K562 (cell line): ENCODE data around the gene LMCD1. TPM values are rescaled to one million over a fixed set of nuclear protein-coding genes. Genes with fewer than 3 reads are reported as not detected.

Source experiments
- ATAC-seq: fragments of 200-7000 bp; cut with Tn5 transposase; 3 replicates; pipeline ENCODE4 v1.9.1; 2020; ENCODE audit warnings: moderate library complexity
- BruUV-seq: library from RNA; stranded (reverse); fragments of 400-500 nt; replicated peaks from 2 replicates; lab custom pipeline; 2021; lab: Mats Ljungman, UMichigan
- CTCF ChIA-PET: fragments of 300-600 bp; formaldehyde crosslinking; extraction: SDS; loops from one replicate; lab custom pipeline; 2021; ENCODE audit warnings: low intra/inter-chr PET ratio; lab: Yijun Ruan, JAX
- POLR2A ChIA-PET: fragments of 300-600, 350-650 bp; sonication (Branson Sonifier 250); formaldehyde crosslinking; extraction: SDS; loops from one replicate; lab custom pipeline; 2021; ENCODE audit warnings: antibody characterized with exemption, inconsistent platforms; lab: Yijun Ruan, JAX
- DNase-seq, 4 experiments: peaks; one replicate each; pipeline versions ENCODE4 v3.0.0 to v3.0.0-alpha.2; 2011 to 2018; ENCODE audit warnings: low spot score in 3 of 4, mixed read lengths in 3 of 4; ENCODE audit errors: extremely low read depth in 1 of 4
- FAIRE-seq: peaks from 2 replicates; lab custom pipeline; 2011; peaks lifted over from hg19 to GRCh38; lab: Jason Lieb, UNC
- H2AFZ ChIP-seq: 2 replicates; pipeline ENCODE4 v1.6.0; 2011; ENCODE audit warnings: low read depth, low read length, control low read depth, inconsistent platforms
- H3K27ac ChIP-seq: fragments of 200-600 bp; 3 replicates; pipeline ENCODE4 v1.8.0; 2011; ENCODE audit warnings: low read depth, mild to moderate bottlenecking, control low read depth, inconsistent platforms, low read length, moderate library complexity, mixed read lengths; ENCODE audit errors: extremely low read depth
- H3K27me3 ChIP-seq, 2 experiments: fragments of 300-600 bp in 1 of 2; 2 replicates in 1 of 2; 3 replicates in 1 of 2; pipeline versions ENCODE4 v1.6.0 to v1.8.0; 2011; ENCODE audit warnings: inconsistent platforms in 2 of 2, low read length in 2 of 2, mild to moderate bottlenecking in 1 of 2, mixed read lengths in 1 of 2, moderate library complexity in 1 of 2; ENCODE audit not compliant: control insufficient read depth in 2 of 2, insufficient read depth in 2 of 2
- H3K36me3 ChIP-seq: fragments of 300-600 bp; 3 replicates; pipeline ENCODE4 v1.8.0; 2011; ENCODE audit warnings: mild to moderate bottlenecking, low read length, inconsistent platforms; ENCODE audit not compliant: control insufficient read depth, insufficient read depth
- H3K4me1 ChIP-seq, 2 experiments: fragments of 200-600 bp in 1 of 2; replicated peaks in 1 of 2; 2 replicates in 1 of 2; 3 replicates in 1 of 2; pipeline versions ENCODE4 v1.5.1 to v1.8.0; 2011; ENCODE audit warnings: inconsistent platforms in 2 of 2, low read length in 2 of 2, mild to moderate bottlenecking in 1 of 2, mixed read lengths in 1 of 2, moderate library complexity in 1 of 2; ENCODE audit not compliant: control insufficient read depth in 2 of 2, insufficient read depth in 2 of 2
- H3K4me2 ChIP-seq: 2 replicates; pipeline ENCODE4 v1.6.1; 2011; ENCODE audit warnings: low read length, control low read depth, inconsistent platforms, mixed read lengths; ENCODE audit not compliant: insufficient read depth
- H3K4me3 ChIP-seq: fragments of 200-600 bp; sonication (generic), shearing (Covaris generic); 2 replicates; pipeline ENCODE4 v1.5.1; 2016; ENCODE audit warnings: control low read depth, inconsistent platforms
- H3K79me2 ChIP-seq: fragments of 200-600 bp; 3 replicates; pipeline ENCODE4 v1.8.0; 2011; ENCODE audit warnings: low read length, inconsistent platforms; ENCODE audit not compliant: control insufficient read depth, insufficient read depth
- H3K9ac ChIP-seq, 2 experiments: 2 replicates each; pipeline versions ENCODE4 v1.6.0 to v1.6.1; 2011; ENCODE audit warnings: low read depth in 2 of 2, low read length in 2 of 2, control low read depth in 1 of 2, inconsistent platforms in 1 of 2, mild to moderate bottlenecking in 1 of 2, mixed read lengths in 1 of 2; ENCODE audit not compliant: insufficient read depth in 1 of 2
- H3K9me1 ChIP-seq: one replicate; pipeline ENCODE4 v1.6.0; 2011; ENCODE audit warnings: inconsistent platforms, mild to moderate bottlenecking, low read length, moderate library complexity; ENCODE audit not compliant: control insufficient read depth, insufficient read depth
- H3K9me3 ChIP-seq: replicated peaks from 2 replicates; pipeline ENCODE4 v1.5.1; 2011; ENCODE audit warnings: low read depth, low read length, inconsistent platforms; ENCODE audit not compliant: control insufficient read depth, insufficient read depth
- H4K20me1 ChIP-seq: replicated peaks from 2 replicates; pipeline ENCODE4 v1.6.1; 2011; ENCODE audit warnings: low read length, inconsistent platforms, mixed read lengths; ENCODE audit not compliant: control insufficient read depth, insufficient read depth
- CXXC5 ChIP-seq: fragments of 250-450 bp; sonication (Bioruptor Pico); IDR thresholded peaks from 2 replicates; pipeline ENCODE4 v1.8.0; 2022; ENCODE audit warnings: inconsistent platforms, mild to moderate bottlenecking, moderate library complexity
- FOSL1 ChIP-seq: fragments of 200-800 bp; sonication (Bioruptor generic); conservative IDR thresholded peaks from 2 replicates; pipeline ENCODE4 v1.6.1; 2016; ENCODE audit warnings: missing genetic modification characterization, missing compliant biosample characterization
- FOXA1 ChIP-seq: fragments of 450-650 bp; IDR thresholded peaks from 2 replicates; pipeline ENCODE4 v1.6.1; 2016; ENCODE audit warnings: mild to moderate bottlenecking, borderline replicate concordance
- JUNB ChIP-seq: fragments of 450-650 bp; formaldehyde crosslinking; conservative IDR thresholded peaks from 2 replicates; pipeline ENCODE4 v1.4.0; 2020; ENCODE audit warnings: mild to moderate bottlenecking
- RBM22 ChIP-seq: fragments of 200-400 bp; formaldehyde crosslinking; IDR thresholded peaks from 2 replicates; pipeline ENCODE4 v1.6.1; 2018; ENCODE audit warnings: low read length, low read depth; ENCODE audit not compliant: poor library complexity, severe bottlenecking
- SAFB2 ChIP-seq: fragments of 200-400 bp; formaldehyde crosslinking; IDR thresholded peaks from 2 replicates; pipeline ENCODE4 v1.6.1; 2018; ENCODE audit warnings: borderline replicate concordance, low read length, low read depth, moderate library complexity; ENCODE audit not compliant: severe bottlenecking
- SRSF1 ChIP-seq: fragments of 200-400 bp; formaldehyde crosslinking; IDR thresholded peaks from 2 replicates; pipeline ENCODE4 v1.6.1; 2017; ENCODE audit warnings: mild to moderate bottlenecking, low read depth, low read length, moderate library complexity
- TBP ChIP-seq: optimal IDR thresholded peaks from 2 replicates; pipeline ENCODE3; 2011; ENCODE audit warnings: low read depth, low read length, improper control_type of control experiment
- TCF3 ChIP-seq: sonication (generic); formaldehyde crosslinking; IDR thresholded peaks from 2 replicates; pipeline ENCODE4 v1.4.0; 2020; ENCODE audit warnings: mild to moderate bottlenecking, missing genetic modification reagents
- ZNF133 ChIP-seq: fragments of 250-450 bp; sonication (Bioruptor Pico); IDR thresholded peaks from 2 replicates; pipeline ENCODE4 v1.4.0; 2020; ENCODE audit warnings: mild to moderate bottlenecking
- ZNF212 ChIP-seq: fragments of 450-650 bp; formaldehyde crosslinking; IDR thresholded peaks from 2 replicates; pipeline ENCODE4 v1.4.0; 2020; ENCODE audit warnings: mild to moderate bottlenecking
- ZNF561 ChIP-seq: fragments of 450-650 bp; formaldehyde crosslinking; conservative IDR thresholded peaks from 2 replicates; pipeline ENCODE4 v1.4.0; 2020; ENCODE audit warnings: mild to moderate bottlenecking, moderate library complexity
- ZNF586 ChIP-seq: fragments of 450-650 bp; formaldehyde crosslinking; conservative IDR thresholded peaks from 2 replicates; pipeline ENCODE4 v1.4.0; 2020; ENCODE audit warnings: mild to moderate bottlenecking, moderate library complexity
- WGBS: fragments of 100-300 bp; shearing (Covaris generic); methylation state at CpG from one replicate; pipeline ENCODE4 v1.1.6; 2016; ENCODE audit warnings: low coverage, mixed read lengths; ENCODE audit not compliant: insufficient coverage; ENCODE audit errors: missing lambda C conversion rate; 5-methylcytosine and 5-hydroxymethylcytosine counted together
- in situ Hi-C: fragments of 300-500 bp; cut with MboI; formaldehyde crosslinking; loops from 4 replicates; pipeline ENCODE4 v1.15.0; 2018; ENCODE audit warnings: inconsistent platforms, mixed read lengths
- intact Hi-C: fragments of 100-400 bp; cut with micrococcal nuclease; formaldehyde crosslinking; loops from 2 replicates; pipeline ENCODE4 v1.14.2; 2022
- polyA plus RNA-seq, 8 experiments: library from polyadenylated mRNA; depleted of rRNA in 4 of 8; stranded (reverse) in 5 of 8; unstranded in 3 of 8; fragments of >200 nt; fragmentation: Nextera tagmentation in 2 of 8; fragmentation: Illumina TruSeq in 1 of 8; extraction: Ambion mirVana in 2 of 8; extraction: Trizol in 1 of 8; gene quantifications; 2 replicates each; pipeline versions ENCODE4 v1.2.1 to v1.2.3, GENCODE V29; 2011 to 2014; ENCODE audit warnings: inconsistent platforms in 1 of 8, missing spikeins in 1 of 8
- total RNA-seq, 7 experiments: library from RNA; depleted of rRNA in 6 of 7; stranded (reverse); fragments of >200 nt in 6 of 7; fragmentation: Illumina TruSeq in 2 of 7; extraction: Trizol in 2 of 7; gene quantifications; 2 replicates each; pipeline versions ENCODE4 v1.2.1 to v1.2.3, GENCODE V29; 2011 to 2021; ENCODE audit warnings: low replicate concordance in 1 of 7
- TF ChIP-seq, protein P1 (sequence below): fragments of 250-450 bp; sonication (Bioruptor Pico); IDR thresholded peaks from 2 replicates; pipeline ENCODE4 v1.8.0; 2022; ENCODE audit warnings: inconsistent platforms
- TF ChIP-seq, protein P2 (sequence below): fragments of 250-450 bp; sonication (Bioruptor Pico); IDR thresholded peaks from 2 replicates; pipeline ENCODE4 v1.4.0; 2020
- TF ChIP-seq, protein P3 (sequence below): fragments of 450-650 bp; formaldehyde crosslinking; IDR thresholded peaks from 2 replicates; pipeline ENCODE4 v1.4.0; 2020; ENCODE audit warnings: mild to moderate bottlenecking

LMCD1 gene
- total and polyA plus RNA-seq, 9 of the 15 experiments (the other 6 are each of a cell fraction or from before 2014, with no cell fraction given): 0.60 TPM; not detected in 8

DNA sequence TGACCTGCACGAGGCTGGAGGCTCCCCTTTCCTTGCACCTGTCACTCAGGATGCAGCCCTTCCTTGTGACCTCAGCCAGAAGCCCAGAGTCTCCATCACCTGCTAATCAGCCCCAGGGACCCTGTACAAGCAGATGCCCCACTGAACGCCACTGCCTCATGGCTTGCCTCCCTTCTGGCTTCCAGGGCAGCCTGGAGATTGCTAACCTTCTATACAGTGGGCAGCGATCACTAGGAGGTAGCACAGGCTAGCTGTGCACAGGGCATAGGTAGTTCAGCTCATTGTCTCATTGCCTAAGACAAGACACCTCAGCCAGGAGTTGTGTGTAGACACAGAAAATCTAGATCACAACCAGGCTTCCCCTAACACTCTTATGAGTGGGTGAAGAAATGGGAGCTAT, 93.6 kb downstream of the LMCD1 start:
- POLR2A ChIA-PET: interaction anchor here (0.7 to 1.4 kb wide), 2 partner anchors 12 to 52 kb away, joined by 3 read pairs; no protein-coding TSS in a partner anchor
- no peaks in the 10 kb centered on the region for H3K4me1 ChIP-seq
- intact Hi-C loops: no loop called here
- DNase-seq (no peak), FAIRE-seq (no peak), ATAC-seq (no peak)
- H3K36me3 ChIP-seq: no peaks in the 10 kb centered on the region
- H3K9me3 ChIP-seq: no peaks in the 10 kb centered on the region
- H3K27me3 ChIP-seq: peaks cover 0 to 23% of the 10 kb centered on the region in 2 experiments; a peak in 3 of 5 replicates
- H3K9me1 ChIP-seq: no peaks in the 10 kb centered on the region
- no peak overlapping the region for H3K9ac ChIP-seq
- BruUV-seq: no TSS peak
- H3K27ac ChIP-seq: no peak overlapping the region
- H4K20me1 ChIP-seq: no peaks in the 10 kb centered on the region
- CTCF ChIA-PET: no interaction called here
- H2AFZ ChIP-seq: no peak overlapping the region
- no peaks in the 10 kb centered on the region for H3K79me2 ChIP-seq
- H3K4me2 ChIP-seq: no peak overlapping the region
- 0% methylated on average over 3 of the region's 3 CpGs for WGBS
- in situ Hi-C loops: no loop called here
- no peak overlapping the region for H3K4me3 ChIP-seq
- TF ChIP-seq TBP (no peak), ZNF561 (no peak), TCF3 (CRISPR knock-in tag) (no peak), JUNB (CRISPR knock-in tag) (no peak), RBM22 (no peak), FOXA1 (no peak), ZNF586 (no peak), ZNF212 (no peak), ZNF133 (CRISPR knock-in tag) (no peak), SAFB2 (no peak), SRSF1 (no peak), FOSL1 (tag) (no peak), CXXC5 (no peak)
- TF ChIP-seq, protein P1, sequence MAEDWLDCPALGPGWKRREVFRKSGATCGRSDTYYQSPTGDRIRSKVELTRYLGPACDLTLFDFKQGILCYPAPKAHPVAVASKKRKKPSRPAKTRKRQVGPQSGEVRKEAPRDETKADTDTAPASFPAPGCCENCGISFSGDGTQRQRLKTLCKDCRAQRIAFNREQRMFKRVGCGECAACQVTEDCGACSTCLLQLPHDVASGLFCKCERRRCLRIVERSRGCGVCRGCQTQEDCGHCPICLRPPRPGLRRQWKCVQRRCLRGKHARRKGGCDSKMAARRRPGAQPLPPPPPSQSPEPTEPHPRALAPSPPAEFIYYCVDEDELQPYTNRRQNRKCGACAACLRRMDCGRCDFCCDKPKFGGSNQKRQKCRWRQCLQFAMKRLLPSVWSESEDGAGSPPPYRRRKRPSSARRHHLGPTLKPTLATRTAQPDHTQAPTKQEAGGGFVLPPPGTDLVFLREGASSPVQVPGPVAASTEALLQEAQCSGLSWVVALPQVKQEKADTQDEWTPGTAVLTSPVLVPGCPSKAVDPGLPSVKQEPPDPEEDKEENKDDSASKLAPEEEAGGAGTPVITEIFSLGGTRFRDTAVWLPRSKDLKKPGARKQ (CRISPR knock-in tag): no peak
- TF ChIP-seq, protein P2, sequence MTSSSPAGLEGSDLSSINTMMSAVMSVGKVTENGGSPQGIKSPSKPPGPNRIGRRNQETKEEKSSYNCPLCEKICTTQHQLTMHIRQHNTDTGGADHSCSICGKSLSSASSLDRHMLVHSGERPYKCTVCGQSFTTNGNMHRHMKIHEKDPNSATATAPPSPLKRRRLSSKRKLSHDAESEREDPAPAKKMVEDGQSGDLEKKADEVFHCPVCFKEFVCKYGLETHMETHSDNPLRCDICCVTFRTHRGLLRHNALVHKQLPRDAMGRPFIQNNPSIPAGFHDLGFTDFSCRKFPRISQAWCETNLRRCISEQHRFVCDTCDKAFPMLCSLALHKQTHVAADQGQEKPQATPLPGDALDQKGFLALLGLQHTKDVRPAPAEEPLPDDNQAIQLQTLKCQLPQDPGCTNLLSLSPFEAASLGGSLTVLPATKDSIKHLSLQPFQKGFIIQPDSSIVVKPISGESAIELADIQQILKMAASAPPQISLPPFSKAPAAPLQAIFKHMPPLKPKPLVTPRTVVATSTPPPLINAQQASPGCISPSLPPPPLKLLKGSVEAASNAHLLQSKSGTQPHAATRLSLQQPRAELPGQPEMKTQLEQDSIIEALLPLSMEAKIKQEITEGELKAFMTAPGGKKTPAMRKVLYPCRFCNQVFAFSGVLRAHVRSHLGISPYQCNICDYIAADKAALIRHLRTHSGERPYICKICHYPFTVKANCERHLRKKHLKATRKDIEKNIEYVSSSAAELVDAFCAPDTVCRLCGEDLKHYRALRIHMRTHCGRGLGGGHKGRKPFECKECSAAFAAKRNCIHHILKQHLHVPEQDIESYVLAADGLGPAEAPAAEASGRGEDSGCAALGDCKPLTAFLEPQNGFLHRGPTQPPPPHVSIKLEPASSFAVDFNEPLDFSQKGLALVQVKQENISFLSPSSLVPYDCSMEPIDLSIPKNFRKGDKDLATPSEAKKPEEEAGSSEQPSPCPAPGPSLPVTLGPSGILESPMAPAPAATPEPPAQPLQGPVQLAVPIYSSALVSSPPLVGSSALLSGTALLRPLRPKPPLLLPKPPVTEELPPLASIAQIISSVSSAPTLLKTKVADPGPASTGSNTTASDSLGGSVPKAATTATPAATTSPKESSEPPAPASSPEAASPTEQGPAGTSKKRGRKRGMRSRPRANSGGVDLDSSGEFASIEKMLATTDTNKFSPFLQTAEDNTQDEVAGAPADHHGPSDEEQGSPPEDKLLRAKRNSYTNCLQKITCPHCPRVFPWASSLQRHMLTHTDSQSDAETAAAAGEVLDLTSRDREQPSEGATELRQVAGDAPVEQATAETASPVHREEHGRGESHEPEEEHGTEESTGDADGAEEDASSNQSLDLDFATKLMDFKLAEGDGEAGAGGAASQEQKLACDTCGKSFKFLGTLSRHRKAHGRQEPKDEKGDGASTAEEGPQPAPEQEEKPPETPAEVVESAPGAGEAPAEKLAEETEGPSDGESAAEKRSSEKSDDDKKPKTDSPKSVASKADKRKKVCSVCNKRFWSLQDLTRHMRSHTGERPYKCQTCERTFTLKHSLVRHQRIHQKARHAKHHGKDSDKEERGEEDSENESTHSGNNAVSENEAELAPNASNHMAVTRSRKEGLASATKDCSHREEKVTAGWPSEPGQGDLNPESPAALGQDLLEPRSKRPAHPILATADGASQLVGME (CRISPR knock-in tag): no peak
- TF ChIP-seq, protein P3, sequence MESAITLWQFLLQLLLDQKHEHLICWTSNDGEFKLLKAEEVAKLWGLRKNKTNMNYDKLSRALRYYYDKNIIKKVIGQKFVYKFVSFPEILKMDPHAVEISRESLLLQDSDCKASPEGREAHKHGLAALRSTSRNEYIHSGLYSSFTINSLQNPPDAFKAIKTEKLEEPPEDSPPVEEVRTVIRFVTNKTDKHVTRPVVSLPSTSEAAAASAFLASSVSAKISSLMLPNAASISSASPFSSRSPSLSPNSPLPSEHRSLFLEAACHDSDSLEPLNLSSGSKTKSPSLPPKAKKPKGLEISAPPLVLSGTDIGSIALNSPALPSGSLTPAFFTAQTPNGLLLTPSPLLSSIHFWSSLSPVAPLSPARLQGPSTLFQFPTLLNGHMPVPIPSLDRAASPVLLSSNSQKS (CRISPR knock-in tag): no peak
